Right renal cortex interstitium (tissue), 3 donors: ENCODE results near the gene SERINC5. TPM values are rescaled to one million over a fixed set of nuclear protein-coding genes. Genes with fewer than 3 reads are reported as not detected.
"Not testable (repeated sequence)": the region's sequence is repeated elsewhere in the genome, so short reads cannot be mapped to it uniquely, and the experiment has no call there.

Source experiments
- DNase-seq, 3 donors: peaks; one replicate each; pipeline ENCODE4 v3.0.0-alpha.2; 2013; ENCODE audit warnings: low read depth in 3 of 3, low spot score in 2 of 3
- polyA plus RNA-seq, 3 donors: library from polyadenylated mRNA; unstranded; fragments of 120-200 nt; gene quantifications; one replicate each; pipeline ENCODE4 v1.2.1, GENCODE V29; 2013; ENCODE audit not compliant: insufficient read length in 3 of 3

SERINC5 gene
- polyA plus RNA-seq, 3 donors, result 52.5 to 56.7 (median 55.6) TPM

GRCh38 chr5:80181618-80182211 is 74.1 kb downstream of the SERINC5 start:
- DNase-seq, result no peak

DNA sequence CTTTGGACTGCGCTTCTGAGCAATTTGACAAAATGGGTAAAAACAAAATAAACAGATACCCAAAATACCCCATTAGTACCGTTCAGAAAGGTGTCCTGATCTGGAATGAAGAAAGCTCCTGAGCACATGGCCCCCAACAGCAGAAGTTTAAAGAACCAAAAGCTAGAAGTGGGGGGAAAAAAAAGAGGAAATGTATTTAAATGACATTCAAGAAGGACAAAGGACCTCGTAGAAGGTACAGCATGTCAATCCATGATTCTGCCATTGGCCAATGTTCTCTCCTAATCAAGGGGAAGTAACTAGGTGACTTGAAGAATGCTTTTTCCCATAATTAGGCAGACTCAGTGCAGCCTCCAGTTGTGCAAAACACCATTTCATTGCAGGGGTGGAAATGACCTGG is 78.6 kb downstream of the SERINC5 start:
- DNase-seq, result no peak

DNA sequence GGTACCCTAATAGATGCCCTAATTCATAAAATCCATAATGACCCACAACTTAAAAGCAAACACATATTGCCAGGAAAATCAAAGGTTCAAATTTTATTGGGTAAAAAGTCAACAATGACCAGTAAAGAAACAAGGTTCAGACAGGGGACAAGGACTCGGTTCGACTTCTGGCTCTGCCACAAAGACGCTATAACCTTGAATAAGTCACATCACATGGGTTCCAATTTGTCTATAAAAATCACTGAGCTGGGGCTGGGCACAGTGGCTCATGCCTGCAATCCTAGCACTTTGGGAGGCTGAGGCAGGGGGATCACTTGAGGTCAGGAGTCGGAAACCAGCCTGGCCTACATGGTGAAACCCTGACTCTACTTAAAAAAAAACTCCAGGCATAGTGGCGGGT is 80.5 kb downstream of the SERINC5 start:
- DNase-seq, result no peak

GRCh38 chr5:80174790-80175189 is 81.1 kb downstream of the SERINC5 start:
- no peak for DNase-seq

DNA sequence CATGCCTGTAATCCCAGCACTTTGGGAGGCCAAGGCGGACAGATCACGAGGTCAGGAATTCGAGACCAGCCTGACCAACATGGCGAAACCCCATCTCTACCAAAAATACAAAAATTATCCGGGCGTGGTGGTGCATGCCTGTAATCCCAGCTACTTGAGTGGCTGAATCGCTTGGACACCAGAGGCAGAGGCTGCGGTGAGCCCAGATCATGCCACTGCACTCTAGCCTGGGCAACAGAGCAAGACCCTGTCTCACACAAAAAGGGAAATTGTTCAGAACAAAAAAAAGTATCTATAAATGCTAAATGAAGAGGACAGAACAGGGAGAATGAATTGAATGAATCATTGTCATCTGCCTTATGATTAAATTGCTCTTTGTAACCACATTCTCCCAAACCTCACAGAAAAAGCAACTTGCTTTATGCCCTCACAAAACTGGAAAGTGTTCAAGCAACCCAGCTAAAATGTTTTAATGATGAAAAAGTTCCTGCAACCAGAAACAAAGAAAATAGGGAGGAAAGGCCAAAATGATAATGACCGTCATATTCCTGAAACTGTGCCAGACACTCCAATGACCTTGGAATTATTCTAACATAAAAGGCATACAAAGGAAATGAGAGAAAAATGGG is 83.7 kb downstream of the SERINC5 start:
- DNase-seq, result no peak

- no peak for DNase-seq
Measured at GRCh38 chr5:80170117-80170535, 85.7 kb downstream of the SERINC5 start.

GRCh38 chr5:80168388-80169028 is 87.3 kb downstream of the SERINC5 start:
- DNase-seq, result no peak

GRCh38 chr5:80165452-80165851 is 90.4 kb downstream of the SERINC5 start:
- peak; percentile 69 to 76 (median 71) for DNase-seq

DNA sequence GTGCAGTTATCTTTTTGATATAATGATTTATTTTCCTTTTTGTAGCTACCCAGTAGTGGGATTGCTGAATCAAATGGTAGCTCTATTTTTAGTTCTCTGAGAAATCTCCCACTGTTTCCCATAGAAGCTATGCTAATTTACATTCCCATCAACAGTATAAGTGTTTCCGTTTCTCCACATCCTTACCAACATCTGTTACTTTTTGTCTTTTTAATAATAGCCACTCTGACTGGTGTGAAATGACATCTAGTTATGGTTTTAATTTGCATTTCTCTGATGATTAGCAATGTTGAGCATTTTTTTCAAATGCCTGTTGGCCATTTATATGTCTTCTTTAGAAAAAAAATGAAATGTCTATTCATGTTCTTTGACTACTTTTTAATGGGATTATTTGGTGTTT is 94.7 kb downstream of the SERINC5 start:
- DNase-seq, result no peak

GRCh38 chr5:80160242-80160641 is 95.6 kb downstream of the SERINC5 start:
- no peak for DNase-seq

DNA sequence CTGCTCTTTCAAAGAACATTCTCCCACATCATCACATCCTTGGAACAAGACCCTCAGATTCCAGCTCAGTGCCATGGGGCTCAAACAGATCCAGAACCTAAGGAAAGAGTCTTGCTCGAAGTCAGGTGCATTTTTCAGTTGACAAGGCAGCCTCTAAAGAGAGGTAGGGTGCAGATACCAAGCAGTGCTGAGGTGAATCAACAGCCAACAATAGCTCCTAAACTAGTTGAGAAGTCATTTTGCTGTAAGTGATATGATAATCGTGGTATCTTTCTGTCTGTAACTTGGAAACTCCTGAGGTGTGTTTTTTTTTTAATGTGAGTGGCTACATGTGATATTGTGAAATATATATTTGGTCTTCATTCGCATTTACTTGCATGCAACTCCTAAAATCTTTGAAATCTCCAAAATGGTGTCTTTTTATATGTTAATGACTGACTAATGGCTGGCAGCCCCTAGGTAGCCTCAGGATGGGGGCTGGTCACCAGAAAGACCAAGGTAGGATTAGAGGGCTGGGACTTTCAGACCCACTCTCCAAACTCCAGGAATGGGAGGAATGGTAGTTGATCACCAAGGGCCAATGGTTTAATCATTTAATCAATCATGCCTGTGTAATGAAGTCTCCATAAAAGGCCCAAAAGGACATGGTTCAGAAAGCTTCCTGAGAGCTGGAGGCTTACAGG is 96.6 kb downstream of the SERINC5 start:
- DNase-seq, result no peak

- DNase-seq, result no peak
Measured at GRCh38 chr5:80156156-80156555, 99.7 kb downstream of the SERINC5 start.

- DNase-seq, result no peak
Measured at GRCh38 chr5:80154749-80155148, 101.1 kb downstream of the SERINC5 start.

- not testable (repeated sequence) for DNase-seq
Measured at GRCh38 chr5:80154289-80154688, 101.6 kb downstream of the SERINC5 start.

DNA sequence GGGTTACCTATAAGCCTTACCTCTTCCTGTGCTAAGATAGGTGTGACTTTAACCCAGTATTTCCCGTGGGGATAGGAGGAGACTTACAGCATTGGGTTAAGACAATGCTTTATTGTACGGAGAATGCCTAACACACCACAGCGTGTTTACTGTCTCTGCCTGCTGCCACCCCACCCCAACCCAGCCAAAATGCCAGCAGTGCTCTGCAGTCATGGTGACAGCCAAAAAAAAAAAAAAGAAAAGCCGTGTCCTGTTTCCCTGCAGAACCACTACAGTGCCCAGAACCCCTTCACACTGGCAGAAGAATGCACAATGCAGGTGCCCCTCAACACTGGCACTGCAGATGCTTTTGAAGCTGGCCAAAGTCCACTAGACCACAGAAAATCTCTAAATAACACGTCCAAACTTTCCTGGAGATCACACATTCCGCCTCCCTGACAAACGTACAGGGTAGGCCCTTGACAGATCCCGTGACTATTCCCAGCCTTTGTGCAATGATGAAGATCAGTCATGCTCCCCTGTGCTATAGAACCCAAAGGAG is 102.2 kb downstream of the SERINC5 start:
- no peak for DNase-seq

DNA sequence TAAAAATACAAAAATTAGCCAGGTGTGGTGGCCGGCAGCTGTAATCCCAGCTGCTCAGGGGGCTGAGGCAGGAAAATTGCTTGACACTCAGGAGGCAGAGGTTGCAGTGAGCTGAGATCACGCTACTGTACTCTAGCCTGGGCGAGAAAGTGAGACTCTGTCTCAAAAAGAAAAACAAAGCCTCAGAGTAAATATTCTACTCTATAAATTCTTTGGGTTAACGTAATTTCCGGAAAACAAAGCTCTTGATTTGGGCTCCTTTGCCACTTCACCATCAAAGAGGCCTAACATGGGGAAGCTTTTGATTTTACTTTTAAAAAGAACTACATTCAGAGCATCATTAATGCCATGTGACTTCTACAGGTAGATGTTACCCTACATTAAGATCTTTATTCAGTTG is 103.1 kb downstream of the SERINC5 start:
- DNase-seq, result no peak

DNA sequence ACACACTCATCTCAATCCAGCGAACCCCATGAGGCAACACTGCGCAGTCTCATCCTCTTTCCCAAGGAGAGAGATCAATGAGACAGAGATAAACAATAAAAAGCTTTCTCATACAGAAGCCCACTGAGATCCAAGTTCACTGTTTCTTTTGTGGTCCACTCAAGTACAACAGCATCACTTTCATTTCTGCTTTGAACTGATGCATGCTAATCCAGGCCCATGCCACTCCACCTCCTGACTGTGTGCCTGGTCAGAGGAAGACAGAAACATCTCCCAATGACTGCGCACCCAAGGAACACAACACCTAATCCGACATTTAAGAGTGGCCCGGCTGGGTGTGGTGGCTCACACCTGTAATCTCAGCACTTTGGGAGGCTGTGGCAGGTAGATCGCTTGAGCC is 104.0 kb downstream of the SERINC5 start:
- DNase-seq, result no peak

DNA sequence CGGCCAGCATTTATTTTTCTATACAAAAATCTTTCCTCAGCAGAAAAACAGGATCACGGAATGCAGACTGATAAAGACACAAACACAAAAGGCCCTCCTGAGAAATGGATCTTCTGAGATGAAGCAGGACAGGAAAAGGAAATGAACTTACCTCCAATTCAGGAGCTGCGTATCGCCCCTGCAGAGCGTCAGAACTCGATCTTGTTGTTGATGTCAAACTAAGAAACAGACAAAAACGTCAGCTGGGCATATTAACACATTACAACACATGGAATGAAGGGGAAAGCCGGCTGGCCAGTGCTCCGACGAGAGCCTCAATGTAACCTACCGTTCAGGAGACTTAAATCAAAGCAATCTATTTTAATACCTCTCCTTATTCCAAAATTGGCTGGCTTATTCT is 105.1 kb downstream of the SERINC5 start:
- DNase-seq, result no peak

DNA sequence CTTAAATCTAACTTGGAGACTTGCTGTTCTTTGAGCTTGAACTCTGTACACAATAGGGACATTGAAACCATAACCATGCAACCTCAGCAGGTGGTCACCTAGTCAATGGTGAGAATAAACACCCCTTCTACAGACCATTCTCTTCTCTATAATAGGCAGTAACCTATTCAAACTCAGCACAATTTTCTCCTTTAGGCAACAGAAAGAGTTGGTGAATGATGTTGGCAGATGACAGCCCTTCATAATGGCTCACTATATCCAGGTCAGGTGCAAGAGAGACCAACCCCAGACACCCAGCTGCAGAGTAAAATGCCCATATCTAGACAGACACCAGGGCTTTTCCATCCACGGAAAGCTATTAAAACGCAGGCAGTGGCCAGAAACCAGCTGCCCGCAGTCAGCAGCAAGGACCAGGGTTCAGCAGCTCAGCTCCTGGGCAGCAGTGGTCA is 106.7 kb downstream of the SERINC5 start:
- no peak for DNase-seq

DNA sequence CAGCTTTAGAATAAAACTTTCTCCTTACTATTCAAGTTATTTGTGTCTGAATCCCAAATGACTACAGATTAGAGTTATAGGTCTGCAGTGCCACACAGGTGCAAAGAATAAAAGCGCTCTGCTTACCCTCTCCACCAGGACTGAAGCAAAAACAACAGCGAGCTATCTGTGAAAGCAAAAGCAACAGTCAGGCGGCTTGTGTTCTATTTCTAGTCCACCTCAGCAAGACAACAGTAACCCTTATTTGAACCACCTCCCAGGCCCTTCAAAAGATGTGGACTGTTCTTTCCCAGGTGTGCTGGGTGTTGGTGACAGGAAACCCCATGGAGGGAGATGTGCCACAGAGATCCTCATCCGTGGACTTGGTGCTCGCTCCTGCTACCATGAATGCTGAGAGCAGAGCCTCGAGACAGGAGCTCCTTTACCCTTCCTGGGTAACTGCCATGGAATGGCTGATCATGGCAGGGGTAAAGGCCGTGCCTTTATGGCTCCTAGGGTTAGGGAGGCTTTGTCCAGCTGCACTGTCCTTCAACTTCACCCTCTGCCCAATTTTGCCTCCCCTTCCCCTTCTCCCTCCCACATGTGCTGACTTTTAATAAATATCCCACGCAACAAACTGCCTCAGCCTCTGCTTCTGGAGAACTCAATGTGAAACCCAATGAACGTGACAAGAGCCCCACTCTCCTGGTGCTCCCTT is 108.6 kb downstream of the SERINC5 start:
- no peak for DNase-seq

- no peak for DNase-seq
Measured at GRCh38 chr5:80146046-80146445, 109.8 kb downstream of the SERINC5 start.
